ENCODE results near the gene MRPL55. TPM values are rescaled to one million over a fixed set of nuclear protein-coding genes. Genes with fewer than 3 reads are reported as not detected.

Gene MRPL55
- total RNA-seq, 1 experiment from 2014 or later: 343 TPM

DNA sequence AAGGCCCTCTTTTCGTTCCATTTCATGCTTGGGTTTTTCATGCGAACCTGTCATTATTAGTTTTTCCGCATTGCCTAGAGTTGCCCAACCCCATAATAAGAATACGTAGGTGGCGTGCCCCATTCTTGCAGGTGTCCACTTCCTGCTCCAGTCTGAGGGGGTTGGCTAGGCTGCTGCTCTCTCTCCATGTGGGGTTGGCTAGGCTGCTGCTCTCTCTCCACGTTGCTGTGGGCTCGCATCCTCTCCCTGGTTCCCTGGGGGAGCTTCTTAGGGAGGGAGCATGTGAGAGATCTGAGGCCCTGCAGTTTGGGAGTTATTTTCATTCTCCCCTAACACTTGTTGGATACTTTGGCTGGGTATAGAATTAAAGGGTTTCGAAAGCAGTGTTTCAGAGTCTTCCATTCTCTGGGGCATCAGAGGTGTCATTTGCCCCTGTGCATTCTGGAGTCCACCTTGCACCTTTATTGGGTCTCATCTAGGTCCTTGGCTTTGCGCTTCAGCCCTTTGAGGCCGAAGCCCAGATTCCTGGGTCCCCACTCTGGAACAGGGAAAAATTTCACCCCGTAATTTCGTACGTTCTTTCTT is 14.6 kb downstream of the MRPL55 start:
- Histone ChIP-seq H3F3A (ENCODE audit: low read length, unreplicated experiment) (no peaks in the 10 kb centered on the region), H3K27me3 (ENCODE audit: low read length) (no peaks in the 10 kb centered on the region), H3K4me3 (ENCODE audit: low read length) (no peak overlapping the region), H2AFZ (ENCODE audit: low read length) (no peak overlapping the region), H3K79me2 (ENCODE audit: low read length) (peaks cover 100% of the 10 kb centered on the region), H3K9ac (ENCODE audit: low read length) (no peak overlapping the region), H3K9me3 (ENCODE audit: low read length) (no peaks in the 10 kb centered on the region), H3K36me3 (ENCODE audit: low read depth, low read length) (peaks cover 86% of the 10 kb centered on the region), H3K9me2 (replicated peaks; ENCODE audit: low read length) (no peaks in the 10 kb centered on the region), H3K4me1 (ENCODE audit: insufficient read depth, low read length) (peaks cover 27% of the 10 kb centered on the region), H4K20me1 (ENCODE audit: low read length) (peaks cover 99% of the 10 kb centered on the region), H3K4me2 (ENCODE audit: low read length) (no peak overlapping the region), H3K27ac (ENCODE audit: low read length) (no peak overlapping the region)
- intact Hi-C loops (cut with micrococcal nuclease): no loop called here
- ChIA-PET POLR2A (ENCODE audit: unreplicated experiment) (no interaction called here), CTCF (no interaction called here)
- TF ChIP-seq EZH2 (IDR thresholded peaks at IDR 0.05; ENCODE audit: low read length, unreplicated experiment): no peak
- TF ChIP-seq EZH2phosphoT487 (IDR thresholded peaks at IDR 0.05; ENCODE audit: borderline replicate concordance, low read length): no peak
- TF ChIP-seq, protein P1, sequence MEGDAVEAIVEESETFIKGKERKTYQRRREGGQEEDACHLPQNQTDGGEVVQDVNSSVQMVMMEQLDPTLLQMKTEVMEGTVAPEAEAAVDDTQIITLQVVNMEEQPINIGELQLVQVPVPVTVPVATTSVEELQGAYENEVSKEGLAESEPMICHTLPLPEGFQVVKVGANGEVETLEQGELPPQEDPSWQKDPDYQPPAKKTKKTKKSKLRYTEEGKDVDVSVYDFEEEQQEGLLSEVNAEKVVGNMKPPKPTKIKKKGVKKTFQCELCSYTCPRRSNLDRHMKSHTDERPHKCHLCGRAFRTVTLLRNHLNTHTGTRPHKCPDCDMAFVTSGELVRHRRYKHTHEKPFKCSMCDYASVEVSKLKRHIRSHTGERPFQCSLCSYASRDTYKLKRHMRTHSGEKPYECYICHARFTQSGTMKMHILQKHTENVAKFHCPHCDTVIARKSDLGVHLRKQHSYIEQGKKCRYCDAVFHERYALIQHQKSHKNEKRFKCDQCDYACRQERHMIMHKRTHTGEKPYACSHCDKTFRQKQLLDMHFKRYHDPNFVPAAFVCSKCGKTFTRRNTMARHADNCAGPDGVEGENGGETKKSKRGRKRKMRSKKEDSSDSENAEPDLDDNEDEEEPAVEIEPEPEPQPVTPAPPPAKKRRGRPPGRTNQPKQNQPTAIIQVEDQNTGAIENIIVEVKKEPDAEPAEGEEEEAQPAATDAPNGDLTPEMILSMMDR (conservative IDR thresholded peaks at IDR 0.05; ENCODE audit: low read depth, low read length): no peak
- BruUV-seq (replicated peaks): no TSS peak
- DNase-seq: no peak
- no peak for ATAC-seq

DNA sequence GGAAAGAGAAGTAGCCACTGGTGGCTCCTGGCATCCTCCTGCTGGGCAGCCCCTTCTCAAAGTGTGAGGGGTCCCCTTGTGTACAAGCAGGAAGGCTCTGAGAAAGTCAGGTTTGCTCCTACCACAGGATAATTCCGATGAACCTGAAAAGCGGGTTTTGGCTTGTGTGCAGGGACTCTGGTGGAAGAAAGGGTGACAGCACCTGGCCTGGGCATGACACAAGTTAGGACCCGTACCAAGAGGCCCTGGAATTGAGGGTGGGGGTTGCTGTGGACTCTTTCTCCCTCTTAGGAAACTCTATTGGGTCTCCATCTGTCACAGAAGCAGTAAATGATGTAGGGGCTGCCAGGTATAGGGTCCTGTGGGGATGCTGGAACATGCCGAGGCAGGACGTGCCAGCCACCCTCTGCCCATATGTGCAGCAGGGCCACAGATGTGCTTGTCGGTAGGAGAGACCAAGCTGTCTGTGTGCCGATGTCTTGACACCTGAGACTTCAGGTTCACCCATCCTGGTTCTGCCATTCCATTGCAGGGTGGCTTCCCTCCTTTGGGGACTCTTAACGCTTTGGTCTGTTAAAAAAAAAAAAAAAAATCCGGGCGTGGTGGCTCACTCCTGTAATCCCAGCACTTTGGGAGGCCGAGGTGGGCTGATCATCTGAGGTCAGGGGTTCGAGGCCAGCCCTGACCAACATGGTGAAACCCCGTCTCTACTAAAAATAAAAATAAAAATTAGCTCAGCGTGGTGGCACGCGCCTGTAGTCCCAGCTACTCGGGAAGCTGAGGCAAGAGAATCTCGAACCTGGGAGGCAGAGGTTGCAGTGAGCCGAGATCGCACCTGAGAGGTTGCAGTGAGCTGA is 15.8 kb downstream of the MRPL55 start:
- H3K27me3 ChIP-seq (ENCODE audit: low read length): no peaks in the 10 kb centered on the region

More for the DNA sequence above, 15.8 kb downstream of the MRPL55 start:
- peaks cover 99% of the 10 kb centered on the region for H4K20me1 ChIP-seq (ENCODE audit: low read length)
- ATAC-seq: no peak
- H2AFZ ChIP-seq (ENCODE audit: low read length): no peak overlapping the region
- no peaks in the 10 kb centered on the region for H3K9me2 ChIP-seq (replicated peaks; ENCODE audit: low read length)
- no TSS peak for BruUV-seq (replicated peaks)
- H3K4me2 ChIP-seq (ENCODE audit: low read length): no peak overlapping the region
- DNase-seq: peak; percentile 53
- H3K9me3 ChIP-seq (ENCODE audit: low read length): no peaks in the 10 kb centered on the region
- no peak overlapping the region for H3K27ac ChIP-seq (ENCODE audit: low read length)
- TF ChIP-seq EZH2phosphoT487 (IDR thresholded peaks at IDR 0.05; ENCODE audit: borderline replicate concordance, low read length): no peak
- TF ChIP-seq EZH2 (IDR thresholded peaks at IDR 0.05; ENCODE audit: low read length, unreplicated experiment): no peak
- TF ChIP-seq, protein P1 (conservative IDR thresholded peaks at IDR 0.05; ENCODE audit: low read depth, low read length): no peak
- intact Hi-C loops (cut with micrococcal nuclease): no loop called here
- peaks cover 100% of the 10 kb centered on the region for H3K79me2 ChIP-seq (ENCODE audit: low read length)
- peaks cover 86% of the 10 kb centered on the region for H3K36me3 ChIP-seq (ENCODE audit: low read depth, low read length)
- peaks cover 39% of the 10 kb centered on the region for H3K4me1 ChIP-seq (ENCODE audit: insufficient read depth, low read length)
- no peak overlapping the region for H3K4me3 ChIP-seq (ENCODE audit: low read length)
- POLR2A ChIA-PET (ENCODE audit: unreplicated experiment): interaction anchor here (0.6 kb wide), 1 partner anchor 11 kb away, joined by 4 read pairs; no protein-coding TSS in a partner anchor
- CTCF ChIA-PET: interaction anchor here (0.7 kb wide), 1 partner anchor 612 kb away, joined by 3 read pairs; no protein-coding TSS in a partner anchor
- H3K9ac ChIP-seq (ENCODE audit: low read length): no peak overlapping the region
- no peaks in the 10 kb centered on the region for H3F3A ChIP-seq (ENCODE audit: low read length, unreplicated experiment)
